CMK (cell line): ENCODE data around the gene HTD2.

ENCODE experiments used
- DNase-seq: peaks from one replicate; pipeline ENCODE4 v3.0.0-alpha.2; 2010; ENCODE audit warnings: low read depth

HTD2 gene

GRCh38 chr3:58357402-58357801, 51.1 kb downstream of the HTD2 start:
- DNase-seq: no peak

GRCh38 chr3:58358092-58358491, 51.8 kb downstream of the HTD2 start:
- DNase-seq: no peak

DNA sequence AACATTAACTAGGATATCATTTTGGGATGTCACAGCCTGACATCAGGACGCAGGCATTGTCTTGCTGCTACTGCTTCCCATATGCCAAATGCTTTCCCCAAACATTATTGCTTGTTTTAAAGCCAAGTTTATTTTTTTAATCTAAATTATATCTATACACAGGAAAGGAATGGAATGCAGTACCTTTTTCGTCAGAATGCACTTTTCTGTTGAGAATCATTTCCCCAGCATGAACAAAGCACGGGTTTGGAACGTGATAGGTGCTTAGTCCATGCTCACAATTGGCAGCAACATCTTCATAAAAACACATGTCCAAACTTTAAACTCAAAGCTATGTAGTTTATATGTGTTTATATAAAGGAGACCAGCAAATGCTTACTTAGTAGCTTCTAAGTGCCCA, 52.5 kb downstream of the HTD2 start:
- DNase-seq: no peak

DNA sequence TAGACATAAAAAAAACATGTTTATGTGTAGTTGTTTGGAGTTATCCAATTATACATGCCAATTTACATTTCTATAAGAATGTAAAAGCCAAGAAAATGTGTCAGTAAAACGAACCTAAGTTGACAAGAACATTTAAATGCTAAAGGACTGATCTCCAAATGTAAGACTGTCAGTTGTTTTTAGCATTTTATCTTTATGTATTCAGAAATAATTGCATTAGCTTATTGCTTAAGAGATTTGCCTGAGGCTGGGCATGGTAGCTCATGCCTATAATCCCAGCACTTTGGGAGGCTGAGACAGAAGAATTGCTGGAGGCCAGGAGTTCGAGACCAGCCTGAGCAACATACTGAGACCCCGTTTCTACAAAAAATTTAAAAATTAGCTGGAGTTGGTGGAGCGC, 53.3 kb downstream of the HTD2 start:
- no peak for DNase-seq

DNA sequence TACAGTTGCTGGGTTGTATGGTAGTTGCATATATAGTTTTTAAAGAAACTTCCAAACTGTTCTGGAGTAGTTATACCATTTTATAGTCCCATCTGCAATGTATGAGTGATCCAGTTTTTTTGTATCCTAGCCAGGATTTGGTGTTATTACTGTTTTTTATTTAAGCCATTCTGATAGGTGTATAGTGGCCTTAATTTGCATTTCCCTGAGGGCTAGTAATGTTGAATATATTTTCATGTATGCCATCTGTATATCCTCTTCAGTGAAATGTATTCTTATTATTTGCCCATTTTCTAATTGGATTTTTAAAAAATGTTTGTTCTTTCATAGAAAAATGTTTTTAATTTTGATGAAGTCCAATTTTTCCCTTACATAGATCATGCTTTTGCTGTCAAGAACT, 55.5 kb downstream of the HTD2 start:
- no peak for DNase-seq

- DNase-seq: no peak
Observed at GRCh38 chr3:58366699-58367098, 60.4 kb downstream of the HTD2 start.

GRCh38 chr3:58369038-58369437, 62.7 kb downstream of the HTD2 start:
- DNase-seq: no peak
